Hypothalamus (tissue), 51 donors: Measurements from ENCODE around the gene DIPK1B.

Source experiments
- DNase-seq, 51 donors: peaks; one replicate each; lab custom pipeline; 2025; lab: John Stamatoyannopoulos, UW

Gene DIPK1B

DNA sequence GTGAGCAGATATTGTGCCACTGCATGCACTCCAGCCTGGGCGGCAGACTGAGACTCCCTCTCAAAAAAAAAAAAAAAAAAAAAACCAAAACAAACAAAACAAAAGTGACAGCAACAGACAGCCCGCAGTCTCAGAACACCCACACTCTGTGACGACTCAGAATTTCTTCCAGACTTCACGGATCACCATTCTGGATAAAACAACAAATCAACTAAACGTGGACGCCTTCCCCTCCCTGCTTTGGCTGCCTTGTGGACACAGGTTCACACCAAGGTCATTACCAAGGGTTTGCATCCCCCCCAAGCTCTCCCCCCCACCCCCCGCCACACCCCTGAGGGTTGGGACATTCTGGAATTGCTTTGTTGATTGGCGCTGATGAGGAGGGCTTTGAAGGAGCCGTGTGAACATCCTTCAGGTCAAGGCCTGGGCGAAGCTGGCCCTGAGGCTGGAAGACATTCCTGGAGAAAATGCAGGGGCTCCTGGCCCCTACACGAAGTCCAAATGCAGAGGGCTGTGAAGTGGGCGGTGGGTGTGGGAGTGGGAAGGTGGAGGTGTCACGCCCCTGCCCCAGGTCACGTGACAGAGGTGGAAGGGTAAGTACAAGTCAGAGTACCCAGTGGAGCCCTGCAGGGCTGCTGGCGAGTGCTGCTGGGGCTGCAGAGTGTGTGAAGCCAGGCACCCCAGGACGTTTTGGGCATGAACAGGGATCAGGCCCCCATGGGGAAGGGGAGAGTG, 20.2 kb downstream of the DIPK1B start:
- no peak for DNase-seq

DNA sequence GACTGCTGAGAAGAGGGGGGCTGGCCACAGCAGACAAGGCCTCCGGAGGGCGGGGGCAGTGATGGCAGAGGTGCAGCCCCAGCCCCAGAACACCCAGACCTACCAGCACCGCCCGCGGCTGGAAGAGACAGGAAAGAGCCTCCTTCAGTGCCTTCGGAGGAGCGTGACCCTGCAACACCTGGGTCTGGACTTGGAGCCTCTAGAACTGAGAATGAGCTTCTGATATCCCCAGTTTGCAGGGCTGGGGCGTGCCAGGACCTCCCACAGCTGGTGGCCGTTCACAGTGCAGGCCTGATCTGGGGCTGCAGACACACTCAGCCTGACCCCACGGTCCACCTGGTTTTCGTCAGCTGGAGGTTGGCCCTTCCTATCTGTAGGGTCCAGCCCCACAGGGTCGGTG, 21.2 kb downstream of the DIPK1B start:
- DNase-seq: no peak

DNA sequence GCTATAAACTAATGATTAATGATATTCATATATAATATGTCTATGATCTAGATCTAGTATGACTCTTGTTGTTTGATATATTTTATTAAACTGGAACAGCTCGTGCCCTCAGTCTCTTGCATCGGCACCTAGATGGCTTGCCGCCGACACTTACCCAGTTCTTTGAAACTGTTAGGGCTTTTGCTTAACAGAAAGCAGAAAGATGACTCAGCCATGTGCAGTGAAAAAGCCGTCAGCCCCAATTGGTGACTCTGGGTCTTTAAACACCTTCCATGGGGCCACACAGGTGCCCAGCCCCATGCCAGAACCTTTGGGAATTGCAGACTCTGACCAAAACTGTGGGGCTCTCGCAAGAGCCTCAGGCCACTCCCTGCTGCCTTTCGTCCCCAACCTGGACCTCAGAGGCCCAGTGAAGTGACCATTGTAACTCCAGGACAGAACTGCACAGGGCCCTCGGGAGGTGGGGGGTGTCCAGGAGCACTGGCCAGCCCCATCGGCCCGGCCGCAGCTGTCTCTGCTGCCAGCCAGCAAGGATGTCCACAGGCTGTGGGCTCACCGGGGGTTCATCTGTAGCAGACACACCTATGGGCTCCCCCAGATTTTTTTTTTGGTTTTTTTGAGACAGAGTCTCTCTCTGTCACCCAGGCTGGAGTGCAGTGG, 22.6 kb downstream of the DIPK1B start:
- DNase-seq: no peak

DNA sequence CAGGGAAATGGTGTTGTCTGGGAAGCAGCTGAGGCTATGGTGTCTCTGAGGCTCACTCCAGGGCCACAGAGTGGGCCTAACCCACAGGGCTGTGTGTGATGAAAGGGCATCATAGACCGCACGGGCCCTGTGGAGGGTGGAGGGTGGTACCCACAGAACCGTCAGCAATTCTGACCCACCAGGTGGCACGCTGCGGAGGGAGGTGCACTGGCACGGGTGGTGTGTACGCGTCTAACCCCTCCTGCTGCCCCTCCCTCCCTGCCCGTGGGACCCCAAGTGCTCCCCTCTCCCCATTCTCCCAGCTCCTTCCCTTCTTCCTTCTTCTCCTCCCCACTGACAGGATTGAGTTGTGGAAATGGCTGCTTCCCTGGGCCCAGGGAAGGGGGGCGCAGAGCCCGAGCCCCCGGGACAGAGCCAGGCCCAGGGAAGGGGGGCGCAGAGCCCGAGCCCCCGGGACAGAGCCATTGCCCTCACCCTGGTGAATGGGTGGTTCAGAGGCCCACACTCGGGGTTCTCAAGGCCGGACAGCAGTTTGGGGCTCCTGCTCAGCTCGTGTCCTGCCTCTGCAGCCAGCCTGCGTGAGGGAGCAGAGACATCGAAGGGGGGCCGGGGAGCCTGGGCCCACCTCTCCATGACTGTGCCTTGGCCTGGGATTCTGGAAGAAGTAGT, 23.6 kb downstream of the DIPK1B start:
- no peak for DNase-seq

DNA sequence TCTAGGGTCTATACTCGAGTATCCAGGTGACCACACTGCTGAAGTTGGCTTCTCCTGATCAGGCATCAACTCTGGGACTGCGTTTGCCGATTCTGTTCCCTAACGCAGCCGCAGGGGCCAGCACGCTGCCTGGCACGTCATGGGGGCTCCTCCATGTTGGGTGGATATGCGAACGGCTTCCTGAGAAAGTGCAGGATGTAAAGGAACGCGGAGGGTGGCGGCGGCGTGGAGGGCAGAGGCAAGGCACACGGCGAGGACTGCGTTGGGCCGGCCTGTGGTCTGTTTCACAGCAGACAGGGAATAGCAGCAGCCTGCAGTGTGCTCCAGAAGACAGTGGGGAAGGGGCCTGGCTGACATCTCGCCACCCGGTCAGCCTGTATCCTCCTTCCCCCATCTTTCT, 26.6 kb downstream of the DIPK1B start:
- DNase-seq: no peak

DNA sequence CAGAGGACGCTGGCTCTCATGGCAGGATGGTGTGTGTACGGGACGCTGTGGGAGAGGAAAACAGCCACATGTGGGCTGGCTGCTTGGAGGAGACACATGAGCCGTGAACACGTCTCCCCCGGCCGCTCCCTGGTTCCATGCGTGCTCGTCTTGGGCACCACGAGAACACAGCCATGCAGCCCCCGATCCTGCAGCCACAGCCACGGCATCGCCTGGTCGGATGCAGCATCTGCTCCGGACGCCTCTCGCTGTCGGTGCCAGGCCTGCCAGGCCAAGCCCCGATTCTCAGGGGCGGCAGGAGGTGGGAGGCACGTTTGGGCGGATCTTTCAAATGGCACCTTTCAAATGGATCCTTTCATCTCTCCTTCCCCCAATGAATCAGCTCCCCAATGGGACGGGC, 27.1 kb downstream of the DIPK1B start:
- DNase-seq: no peak

DNA sequence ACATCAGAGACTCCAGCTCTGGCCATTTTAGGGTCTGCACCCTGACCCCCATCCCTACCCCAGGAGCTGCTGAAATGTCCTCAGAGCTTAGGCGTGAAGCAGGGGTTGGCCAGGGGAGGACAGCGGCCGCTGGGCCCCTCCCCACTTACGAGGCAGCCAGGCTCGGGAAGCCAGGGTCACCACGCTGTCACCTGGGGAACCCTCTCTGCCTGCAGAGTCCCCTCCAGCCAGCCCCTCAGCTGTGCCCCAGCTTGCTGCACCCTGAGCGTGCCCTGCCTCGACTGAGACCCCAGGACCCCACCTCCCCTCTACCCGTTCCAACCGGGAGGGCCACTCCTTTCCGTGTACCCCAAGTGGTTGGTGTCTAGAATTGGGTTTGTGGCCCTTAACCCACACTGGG, 27.7 kb downstream of the DIPK1B start:
- DNase-seq: no peak

DNA sequence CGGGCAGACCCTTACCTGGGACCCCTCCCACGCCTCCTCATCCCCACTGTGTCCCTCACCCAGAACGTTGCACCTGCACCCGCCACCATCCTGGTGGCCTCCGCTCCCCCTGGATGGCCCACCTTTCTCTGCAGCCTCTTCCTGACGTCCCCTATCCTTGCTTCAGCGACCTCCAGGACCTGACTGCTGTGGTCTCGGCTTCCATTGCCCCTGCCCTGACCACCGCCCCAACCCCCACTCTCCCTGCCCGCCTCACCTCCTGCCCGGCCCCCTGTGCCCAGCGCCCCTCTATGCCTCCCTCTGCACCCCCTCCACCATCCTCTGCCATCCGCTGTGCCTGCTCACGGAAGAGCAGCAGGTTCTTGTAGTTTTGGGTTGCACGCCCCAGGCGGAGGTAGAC, 28.1 kb downstream of the DIPK1B start:
- no peak for DNase-seq

DNA sequence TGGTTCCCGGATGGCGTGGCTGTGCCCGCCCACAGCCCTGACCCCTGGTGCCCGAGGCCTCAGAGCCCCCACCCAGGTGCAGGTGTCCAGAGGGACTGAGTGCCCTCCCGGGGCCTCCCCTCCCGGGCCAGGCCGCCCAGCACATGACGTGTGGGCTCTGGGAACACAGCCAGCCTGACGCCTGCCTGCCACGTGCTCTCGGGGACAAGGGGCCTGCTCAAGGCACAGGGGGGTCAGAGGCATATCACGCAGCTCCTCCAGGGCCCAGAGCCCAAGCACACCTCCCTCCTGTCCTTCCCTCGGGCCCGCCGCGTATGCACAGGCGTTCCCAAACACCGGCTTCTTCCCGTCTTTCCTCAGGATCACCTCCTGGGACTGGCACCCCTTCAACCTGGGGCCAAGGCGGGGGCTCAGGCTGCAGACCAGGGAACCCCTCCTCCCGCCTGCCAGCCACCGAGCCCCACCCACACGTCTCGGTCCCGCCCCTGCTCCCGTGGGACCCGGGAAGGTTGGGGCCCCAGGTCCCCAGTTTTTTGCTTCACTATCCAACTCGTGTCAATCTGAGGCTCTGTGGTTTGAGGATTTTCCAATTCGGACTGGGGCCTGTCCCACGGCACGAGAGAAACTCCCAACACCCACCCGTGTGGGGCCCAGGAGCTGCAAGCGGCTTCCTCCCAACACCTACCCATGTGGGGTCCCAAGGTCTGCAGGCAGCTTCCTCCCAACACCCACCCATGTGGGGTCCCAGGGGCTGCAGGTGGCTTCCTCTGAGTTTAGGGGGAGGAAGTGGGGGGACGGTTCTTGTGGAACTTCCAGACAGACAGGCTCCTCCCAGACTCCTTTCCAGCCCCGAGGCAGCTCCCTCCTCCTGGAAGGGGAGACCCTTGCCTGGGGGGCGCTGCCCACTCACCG, 28.9 kb downstream of the DIPK1B start:
- peak in 13 of 51 donors; percentile 10 to 51 (median 31) for DNase-seq

DNA sequence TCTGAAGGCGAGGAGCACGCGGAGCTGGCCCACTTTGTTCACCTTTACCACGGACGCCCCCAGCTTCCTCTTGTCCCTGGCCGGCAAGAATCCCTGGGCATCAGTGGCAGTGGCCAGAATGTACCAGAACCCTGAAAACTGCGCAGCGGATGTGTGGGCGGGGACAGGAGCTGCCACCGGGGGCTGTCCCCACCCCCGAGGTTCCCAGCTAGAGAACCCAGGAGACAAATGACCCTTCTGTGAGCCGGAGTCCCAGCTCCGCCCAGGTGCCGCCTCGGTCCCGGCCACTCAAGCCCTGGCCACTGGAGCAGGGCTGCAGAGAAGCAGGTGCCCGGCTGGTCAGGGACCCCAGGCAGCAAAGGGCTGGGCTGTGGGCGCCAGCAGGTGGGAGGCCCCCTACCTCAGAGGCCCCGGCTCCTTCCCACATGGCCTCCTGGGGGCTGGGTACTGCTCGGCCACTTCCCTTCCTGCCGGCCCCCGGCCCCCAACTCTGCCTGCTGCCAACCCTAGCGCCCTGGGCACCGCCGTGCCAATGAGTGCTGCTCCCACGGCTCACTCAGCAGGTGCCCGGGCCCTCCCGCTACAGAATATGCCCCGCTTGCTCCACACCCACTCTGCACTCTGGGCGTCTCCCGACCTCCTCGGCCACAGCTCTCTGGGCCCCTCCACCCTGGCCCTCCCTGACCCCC, 29.7 kb downstream of the DIPK1B start:
- DNase-seq: no peak

DNA sequence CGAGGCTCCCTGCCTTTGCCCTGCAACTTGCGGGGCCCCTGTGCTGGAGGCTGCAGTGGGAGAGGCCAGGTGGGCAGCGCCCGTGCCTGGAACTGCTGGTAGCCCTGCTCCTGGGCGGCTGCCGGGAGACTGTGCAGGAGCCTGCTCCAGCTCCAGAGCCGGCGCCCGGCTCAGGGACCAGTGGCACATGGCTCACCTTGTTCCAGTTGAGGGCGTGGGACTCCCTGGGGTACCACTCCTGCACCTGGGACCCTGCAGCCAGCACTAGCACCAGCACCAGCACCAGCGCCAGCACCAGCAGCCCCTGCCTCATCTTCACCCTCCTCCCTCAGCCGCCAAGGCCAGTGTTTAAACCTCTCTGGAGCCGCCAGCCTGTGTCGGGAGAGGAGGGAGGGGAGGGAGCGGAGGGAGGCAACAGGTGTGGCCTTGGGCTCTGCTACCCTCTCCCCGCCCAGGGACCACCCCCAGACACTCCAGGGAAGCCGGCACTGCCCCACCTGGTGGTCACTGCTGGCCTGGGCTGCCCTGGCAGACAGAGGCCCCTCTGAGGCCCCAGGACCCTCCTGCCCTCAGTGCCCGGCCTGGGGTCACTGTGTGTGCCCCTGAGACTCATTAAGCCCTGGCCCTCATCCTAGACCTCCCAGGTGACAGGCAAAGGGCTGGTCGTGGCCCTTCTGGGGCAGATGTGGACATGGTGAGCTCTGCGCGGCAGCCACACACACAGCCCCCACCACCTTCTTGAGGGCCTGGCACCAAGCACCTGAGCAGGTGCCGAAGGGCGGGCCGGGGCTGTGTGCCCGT, 30.4 kb downstream of the DIPK1B start, which contains the start of gene LCN10:
Gene LCN10, minus strand, starts transcription at position 350 of the 801 bp plus-strand sequence. Its CDS starts 37 bp downstream, at position 313.
- DNase-seq: no peak

DNA sequence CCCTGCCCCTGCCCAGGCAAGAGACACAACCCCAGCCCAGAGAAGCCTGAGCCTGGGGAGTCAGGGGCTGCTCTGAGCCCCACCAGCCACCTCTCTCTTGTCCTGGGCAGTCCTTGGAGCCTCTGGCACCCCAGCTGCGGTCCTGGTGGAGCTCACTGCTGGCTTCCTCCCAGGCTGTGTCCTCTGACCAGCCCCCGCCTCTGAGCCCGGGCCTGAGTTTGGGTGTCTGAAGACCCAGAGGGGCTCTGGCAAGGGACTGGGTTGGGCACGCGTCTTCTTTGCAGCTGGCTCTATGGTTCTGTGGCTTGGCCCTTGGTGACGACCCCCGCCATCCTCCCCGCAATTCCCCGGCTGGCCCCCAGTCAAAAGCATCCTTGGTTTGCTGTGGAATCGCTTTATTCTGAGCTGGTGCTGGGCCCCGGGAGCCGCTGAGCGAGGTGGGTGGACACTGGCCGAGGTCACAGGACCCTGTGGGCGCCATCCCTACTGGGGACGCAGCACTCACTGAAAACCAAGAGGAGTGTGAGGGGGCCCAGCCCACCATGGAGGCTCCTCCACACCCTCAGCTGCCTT, 31.4 kb downstream of the DIPK1B start:
- no peak for DNase-seq

DNA sequence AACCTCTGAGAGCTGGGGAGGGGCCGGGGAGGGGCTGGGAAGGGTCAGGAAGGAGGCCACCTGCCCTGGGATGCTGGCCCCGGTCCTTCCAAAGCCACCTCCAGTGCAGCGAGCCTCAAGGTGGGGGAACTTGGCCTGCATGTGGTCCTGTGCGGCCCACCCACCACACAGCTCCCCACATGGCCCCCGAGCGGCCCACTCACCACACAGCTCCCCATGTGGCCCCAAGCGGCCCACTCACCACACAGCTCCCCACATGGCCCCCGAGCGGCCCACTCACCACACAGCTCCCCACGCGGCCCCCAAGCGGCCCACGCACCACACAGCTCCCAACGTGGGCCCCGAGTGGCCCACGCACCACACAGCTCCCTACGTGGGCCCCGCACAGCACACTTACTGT, 32.4 kb downstream of the DIPK1B start:
- DNase-seq: no peak

DNA sequence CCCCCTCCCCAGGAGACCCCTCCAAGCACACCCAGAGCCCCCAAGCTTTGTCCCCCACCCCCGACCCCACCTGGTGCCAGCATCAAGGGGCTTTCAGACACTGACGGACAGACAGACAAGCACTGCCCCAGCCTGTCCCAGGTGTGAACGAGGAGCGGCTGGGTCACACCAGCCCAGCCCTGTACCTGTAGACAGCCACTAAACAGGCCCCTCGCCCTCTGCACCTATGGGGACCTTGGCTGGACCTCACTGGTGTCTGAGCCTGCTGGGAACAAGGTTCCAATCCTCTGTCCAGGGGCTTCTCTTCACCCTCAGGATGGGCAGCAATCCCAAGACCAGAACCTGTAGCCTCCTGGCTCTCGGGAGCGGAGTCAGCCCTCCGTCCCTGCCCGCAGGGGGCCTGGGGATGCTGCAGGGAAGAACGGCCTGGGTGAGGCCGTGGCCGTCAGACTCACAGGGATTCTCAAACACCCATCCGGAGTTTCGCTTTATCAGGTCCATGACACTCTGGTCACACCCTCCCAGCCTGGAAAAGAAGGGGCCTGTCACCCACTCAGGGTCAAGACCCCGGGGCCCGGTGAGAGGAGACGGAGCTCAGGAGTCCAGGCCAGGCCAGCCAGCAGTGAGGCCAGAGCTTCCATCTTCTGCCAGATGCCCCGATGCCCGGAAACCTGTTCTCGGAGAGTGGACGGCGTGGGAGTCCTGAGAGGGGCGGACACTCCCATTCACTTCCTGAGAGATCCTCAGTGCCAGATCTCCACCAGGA, 33.2 kb downstream of the DIPK1B start:
- DNase-seq: no peak

DNA sequence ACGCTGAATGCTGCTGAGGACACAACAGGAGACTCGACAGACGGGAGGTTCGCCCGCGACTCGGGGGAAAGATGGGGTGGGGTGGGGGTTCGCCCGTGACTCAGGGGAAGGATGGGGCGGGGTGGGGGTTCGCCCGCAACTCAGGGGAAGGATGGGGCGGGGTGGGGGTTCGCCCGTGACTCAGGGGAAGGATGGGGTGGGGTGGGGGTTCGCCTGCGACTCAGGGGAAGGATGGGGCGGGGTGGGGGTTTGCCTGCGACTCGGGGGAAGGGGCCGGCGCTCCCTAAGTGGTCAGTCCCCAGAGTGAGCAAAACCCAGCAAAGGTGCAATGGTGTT, 33.8 kb downstream of the DIPK1B start:
- no peak for DNase-seq

DNA sequence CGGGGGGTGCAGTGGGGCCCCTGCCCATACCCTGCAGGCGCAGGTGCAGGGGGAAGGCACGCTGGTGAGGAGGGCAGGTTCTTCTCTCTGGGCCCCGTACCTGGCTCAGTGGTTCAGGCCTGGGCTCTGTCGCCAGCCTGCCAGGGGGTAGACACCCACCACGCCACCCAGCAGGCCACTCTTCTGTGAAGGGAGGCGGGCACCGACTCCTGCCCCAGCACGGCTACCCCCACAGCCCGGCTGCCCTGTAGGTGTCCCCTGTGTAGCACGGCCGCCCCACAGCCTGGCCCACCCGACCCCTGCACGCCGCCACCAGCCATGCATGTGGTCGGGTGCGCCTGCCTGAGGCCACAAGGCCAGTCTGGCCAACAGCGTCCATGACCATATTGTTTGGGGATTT, 34.2 kb downstream of the DIPK1B start:
- DNase-seq: no peak

DNA sequence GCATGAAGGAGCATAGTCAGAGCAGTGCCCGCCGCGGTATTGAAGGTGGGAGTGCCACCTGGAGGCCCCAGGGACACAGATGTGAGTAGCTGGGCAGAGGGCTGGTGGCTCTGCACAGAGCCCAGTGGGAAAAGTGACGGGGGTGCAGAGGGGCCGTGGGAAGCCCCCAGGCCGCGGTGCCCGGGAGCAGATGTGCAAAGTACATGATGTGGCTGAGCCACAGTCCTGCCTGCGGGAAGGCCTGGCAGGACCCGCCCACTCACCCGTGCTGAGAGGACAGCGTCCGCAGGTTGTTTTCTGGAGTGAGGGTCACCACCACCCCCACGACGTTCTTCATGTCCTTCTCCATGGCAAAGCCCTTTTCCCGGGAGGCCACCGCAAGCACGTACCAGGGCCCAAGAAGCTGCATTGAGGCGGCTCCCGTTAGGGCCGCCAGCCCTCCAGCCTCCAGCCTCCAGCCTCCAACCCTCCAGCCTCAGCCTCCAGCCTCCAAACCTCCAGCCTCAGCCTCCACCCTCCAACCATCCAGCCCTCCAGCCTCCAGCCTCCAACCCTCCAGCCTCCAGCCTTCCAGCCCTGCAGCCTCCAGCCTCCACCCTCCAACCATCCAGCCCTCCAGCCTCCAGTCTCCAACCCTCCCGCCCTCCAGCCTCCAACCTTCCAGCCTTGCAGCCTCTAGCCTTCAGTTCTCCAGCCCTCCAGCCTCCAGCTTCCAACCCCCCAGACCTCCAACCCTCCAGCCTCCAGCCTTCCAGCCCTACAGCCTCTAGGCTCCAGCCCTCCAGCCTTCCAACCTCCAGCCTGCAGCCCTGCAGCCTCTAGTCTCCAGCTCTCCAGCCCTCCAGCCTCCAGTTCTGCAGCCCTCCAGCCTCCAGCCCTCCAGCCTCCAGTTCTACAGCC, 35.0 kb downstream of the DIPK1B start:
- no peak for DNase-seq
